AG08396 (cell line): ENCODE results near the gene GPR142.

Experiments
- DNase-seq: peaks from one replicate; pipeline ENCODE4 v3.0.0; 2012; ENCODE audit warnings: low spot score, mixed read lengths

Gene GPR142

GRCh38 chr17:74345433-74346241 is 21.7 kb upstream of the GPR142 start:
- no peak for DNase-seq

DNA sequence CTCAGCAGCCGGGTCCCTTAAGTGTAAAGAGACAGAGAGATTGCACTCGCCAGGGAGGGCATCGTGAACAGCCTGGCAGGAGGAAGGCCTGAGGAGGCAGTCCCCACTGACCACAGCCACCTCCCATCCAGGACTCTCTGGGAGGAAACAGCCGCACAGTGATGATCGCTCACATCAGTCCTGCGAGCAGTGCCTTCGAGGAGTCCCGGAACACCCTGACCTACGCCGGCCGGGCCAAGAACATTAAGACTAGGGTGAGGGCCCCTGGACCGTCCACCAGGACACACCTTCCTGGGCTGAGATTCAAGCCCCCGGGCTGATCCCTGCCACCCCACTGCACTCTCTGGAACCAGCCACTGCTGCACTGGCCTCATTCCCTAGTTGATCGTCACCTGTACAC is 19.7 kb upstream of the GPR142 start:
- DNase-seq, result no peak

GRCh38 chr17:74349120-74349519 is 18.2 kb upstream of the GPR142 start:
- DNase-seq, result no peak

- DNase-seq, result no peak
These were observed 16.8 kb upstream of the GPR142 start for GRCh38 chr17:74350486-74350885.

DNA sequence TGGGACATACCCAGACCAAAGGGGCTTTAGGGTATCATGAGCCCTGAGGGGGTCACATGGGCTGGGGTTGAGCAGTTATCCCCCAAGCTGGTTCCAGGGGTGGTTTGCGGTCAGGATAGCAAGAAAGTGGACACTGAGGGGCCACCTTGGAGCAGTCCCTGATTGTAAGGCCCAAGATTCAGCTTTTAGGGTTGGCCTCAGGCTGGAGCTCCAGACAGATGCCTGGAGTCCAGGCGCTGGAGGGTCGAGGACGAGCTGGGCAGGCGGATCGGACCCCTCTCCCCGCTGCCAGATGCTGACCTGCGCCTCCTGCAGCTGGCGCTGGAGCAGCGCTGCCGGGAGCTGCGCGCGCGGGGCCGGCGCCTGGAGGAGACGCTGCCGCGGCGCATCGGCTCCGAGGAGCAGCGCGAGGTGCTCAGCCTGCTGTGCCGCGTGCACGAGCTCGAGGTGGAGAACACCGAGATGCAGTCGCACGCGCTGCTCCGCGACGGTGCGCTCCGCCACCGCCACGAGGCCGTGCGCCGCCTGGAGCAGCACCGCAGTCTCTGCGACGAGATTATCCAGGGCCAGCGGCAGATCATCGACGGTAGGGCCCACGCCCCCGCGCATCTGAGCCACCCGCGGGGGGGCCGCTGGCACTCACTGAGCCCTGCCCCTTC is 15.6 kb upstream of the GPR142 start:
- no peak for DNase-seq

GRCh38 chr17:74353446-74354060 is 13.8 kb upstream of the GPR142 start:
- no peak for DNase-seq

DNA sequence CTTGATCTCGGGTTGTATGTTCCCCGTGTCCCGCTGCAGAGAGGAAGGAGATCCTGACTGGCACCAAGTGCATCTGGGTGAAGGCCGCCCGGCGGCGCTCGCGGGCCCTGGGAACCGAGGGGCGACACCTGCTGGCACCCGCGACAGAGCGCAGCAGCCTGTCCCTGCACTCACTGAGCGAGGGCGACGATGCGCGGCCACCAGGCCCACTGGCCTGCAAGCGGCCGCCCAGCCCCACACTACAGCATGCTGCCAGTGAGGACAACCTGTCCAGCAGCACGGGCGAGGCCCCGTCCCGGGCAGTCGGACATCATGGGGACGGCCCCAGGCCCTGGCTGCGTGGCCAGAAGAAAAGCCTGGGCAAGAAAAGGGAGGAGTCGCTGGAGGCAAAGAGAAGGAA is 13.2 kb upstream of the GPR142 start:
- peak; percentile 56 for DNase-seq

- no peak for DNase-seq
These were observed 12.7 kb upstream of the GPR142 start for GRCh38 chr17:74354561-74354960.

- no peak for DNase-seq
These were observed 12.2 kb upstream of the GPR142 start for GRCh38 chr17:74355065-74355464.

GRCh38 chr17:74356646-74357465 is 10.4 kb upstream of the GPR142 start:
- DNase-seq, result no peak

DNA sequence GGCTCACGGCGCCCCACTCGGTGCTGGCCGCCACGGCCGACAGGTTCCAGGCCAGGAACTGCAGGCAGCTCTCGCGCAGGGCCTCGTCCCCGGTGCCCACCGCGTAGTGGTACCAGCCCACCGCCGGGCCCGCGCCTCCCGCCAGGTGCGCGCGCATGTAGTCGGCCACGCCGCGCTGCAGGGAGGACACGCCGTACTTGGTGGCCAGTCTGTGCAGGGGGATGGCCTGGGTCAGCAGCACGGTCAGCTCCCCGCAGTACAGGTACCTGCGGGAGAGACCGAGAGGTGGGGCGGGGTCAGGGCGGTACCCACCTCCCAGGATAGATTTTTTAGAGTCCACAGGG is 9.9 kb upstream of the GPR142 start:
- no peak for DNase-seq

DNA sequence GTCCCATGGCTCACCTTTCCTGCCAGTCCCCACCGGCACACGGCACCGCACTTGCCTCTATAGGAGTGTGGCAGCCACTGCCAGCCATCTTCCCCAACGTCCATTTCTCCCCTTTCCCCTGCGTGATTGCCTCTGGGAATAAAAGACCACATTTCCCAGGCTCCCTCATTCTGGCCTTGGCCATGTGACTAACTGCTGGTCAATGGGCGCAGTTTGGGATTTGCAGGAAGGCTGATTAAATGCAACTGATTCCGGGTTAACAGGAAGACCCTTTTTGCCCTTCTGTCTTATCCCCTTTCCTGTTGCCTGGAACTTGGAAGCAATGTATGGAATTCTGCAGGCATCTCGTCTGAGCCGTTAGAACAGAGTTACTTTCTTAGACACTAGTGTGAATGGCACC is 8.6 kb upstream of the GPR142 start:
- no peak for DNase-seq

DNA sequence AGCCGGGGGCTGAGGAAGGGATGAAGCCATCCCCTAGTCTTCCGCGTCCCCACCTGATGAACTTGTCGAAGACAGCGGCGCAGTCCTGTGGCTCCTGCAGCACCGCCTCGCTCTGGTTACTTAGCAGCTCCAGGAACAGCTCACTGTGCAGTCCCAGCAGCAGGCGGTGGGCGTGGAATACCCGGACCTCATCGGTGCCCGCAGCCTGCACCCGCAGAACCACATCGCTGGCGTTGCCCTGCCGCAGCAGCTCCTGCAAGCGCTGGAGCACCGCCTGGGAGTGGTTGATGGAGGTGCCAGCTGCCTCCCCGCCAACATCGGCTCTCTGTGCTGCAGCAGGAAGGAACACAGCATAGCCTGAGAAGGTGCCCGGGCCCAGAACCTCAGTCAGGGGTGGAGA is 7.4 kb upstream of the GPR142 start:
- DNase-seq, result no peak

- no peak for DNase-seq
These were observed 6.4 kb upstream of the GPR142 start for GRCh38 chr17:74360899-74361229.

GRCh38 chr17:74361230-74362068 is 5.9 kb upstream of the GPR142 start, which contains the start of gene BTBD17:
Gene BTBD17, minus strand, starts transcription at chr17:74361868. Its CDS starts 49 bp downstream, at chr17:74361819.
- peak; percentile 65 for DNase-seq

- DNase-seq, result no peak
These were observed 5.3 kb upstream of the GPR142 start for GRCh38 chr17:74362069-74362405.

- no peak for DNase-seq
These were observed 4.4 kb upstream of the GPR142 start for GRCh38 chr17:74362810-74363498.

GRCh38 chr17:74368341-74369081 is 1.2 kb downstream of the GPR142 start:
- DNase-seq, result peak; percentile 90

- no peak for DNase-seq
These were observed 1.9 kb downstream of the GPR142 start for GRCh38 chr17:74369221-74369620.
